Natural killer cell (primary cell): ENCODE results near the gene LRAT. TPM values are rescaled to one million over a fixed set of nuclear protein-coding genes. Genes with fewer than 3 reads are reported as not detected.

Experiments used
- ATAC-seq, 3 donors: fragments of 150-1000 bp in 2 of 3; fragments of 200-7000 bp in 1 of 3; cut with Tn5 transposase; 1 replicate in 1 of 3; 2 replicates in 2 of 3; pipeline ENCODE4 v1.10.0; 2021; ENCODE audit warnings: mild to moderate bottlenecking in 2 of 3, moderate library complexity in 2 of 3
- DNase-seq, 2 donors: peaks; one replicate each; pipeline versions ENCODE4 v3.0.0 to v3.0.0-alpha.2; 2013 to 2021; ENCODE audit warnings: mixed read lengths in 1 of 2
- H3K27ac ChIP-seq: one replicate; pipeline ENCODE4 v1.5.1; 2013; ENCODE audit warnings: mild to moderate bottlenecking, low read length
- H3K27me3 ChIP-seq: one replicate; pipeline ENCODE4 v1.6.1; 2013; ENCODE audit warnings: low read length; ENCODE audit not compliant: control insufficient read depth, insufficient read depth
- H3K36me3 ChIP-seq: one replicate; pipeline ENCODE4 v1.6.1; 2013; ENCODE audit warnings: low read length; ENCODE audit not compliant: control insufficient read depth, insufficient read depth
- H3K4me1 ChIP-seq: one replicate; pipeline ENCODE4 v1.6.1; 2013; ENCODE audit warnings: low read length; ENCODE audit not compliant: control insufficient read depth, insufficient read depth
- H3K4me3 ChIP-seq: one replicate; pipeline ENCODE4 v1.5.1; 2013; ENCODE audit warnings: low read length
- H3K9me3 ChIP-seq: one replicate; pipeline ENCODE4 v1.6.1; 2013; ENCODE audit warnings: low read length; ENCODE audit not compliant: control insufficient read depth, insufficient read depth
- H3K27ac Mint-ChIP-seq, 2 donors: one replicate each; pipeline ENCODE4 v1.8.0; 2022; ENCODE audit warnings: mild to moderate bottlenecking in 2 of 2, mixed read lengths in 2 of 2, moderate library complexity in 1 of 2
- H3K27me3 Mint-ChIP-seq, 2 donors: one replicate each; pipeline ENCODE4 v1.8.0; 2022; ENCODE audit warnings: low read depth in 2 of 2, mixed read lengths in 2 of 2
- H3K36me3 Mint-ChIP-seq: one replicate; pipeline ENCODE4 v1.8.0; 2022; ENCODE audit warnings: mixed read lengths
- H3K4me1 Mint-ChIP-seq, 2 donors: one replicate each; pipeline ENCODE4 v1.8.0; 2022; ENCODE audit warnings: mixed read lengths in 2 of 2
- H3K4me3 Mint-ChIP-seq: one replicate; pipeline ENCODE4 v1.8.0; 2022; ENCODE audit warnings: mild to moderate bottlenecking, moderate library complexity, mixed read lengths
- H3K9me3 Mint-ChIP-seq, 2 donors: one replicate each; pipeline ENCODE4 v1.8.0; 2022; ENCODE audit warnings: mixed read lengths in 2 of 2
- CTCF ChIP-seq: fragments of 200-600 bp; IDR thresholded peaks from one replicate; pipeline ENCODE4 v1.8.0; 2022; ENCODE audit warnings: antibody characterized with exemption
- WGBS: methylation state at CpG from one replicate; pipeline ENCODE4 v1.1.7; 2013; ENCODE audit warnings: missing lambda C conversion rate; ENCODE audit not compliant: insufficient coverage; 5-methylcytosine and 5-hydroxymethylcytosine counted together
- intact Hi-C: fragments of 100-400 bp; cut with micrococcal nuclease; formaldehyde crosslinking; loops from one replicate; pipeline ENCODE4 v1.14.2; 2022
- total RNA-seq, 4 donors: library from RNA; stranded (reverse); fragments of 120-200 nt in 1 of 4; gene quantifications; one replicate each; pipeline versions ENCODE4 v1.2.3 to v1.2.4, GENCODE V29; 2013 to 2022

The LRAT gene
- total RNA-seq: not detected
- total RNA-seq (2013): not detected

GRCh38 chr4:154743683-154744340 lies at the start of gene LRAT:
LRAT (plus strand) TSS chr4:154744000; CDS start chr4:154744327, 327 bp downstream.
- Mint-ChIP-seq H3K36me3 (no peaks in the 10 kb centered on the region), H3K27me3 (peaks cover 36 to 61% of the 10 kb centered on the region in 2 donors), H3K4me1 (peaks cover 5 to 12% of the 10 kb centered on the region in 2 donors), H3K27ac (no peak within 1 kb of the TSS), H3K9me3 (no peaks in the 10 kb centered on the region), H3K4me3 (peak within 1 kb of the TSS; percentile 82)
- Histone ChIP-seq H3K4me1 (peaks cover 22% of the 10 kb centered on the region), H3K36me3 (no peaks in the 10 kb centered on the region), H3K27me3 (peaks cover 26% of the 10 kb centered on the region), H3K27ac (no peak within 1 kb of the TSS), H3K4me3 (peak within 1 kb of the TSS; percentile 7), H3K9me3 (no peaks in the 10 kb centered on the region)
- DNase-seq (peak in 1 of 2 donors; percentile 36), ATAC-seq (peak; percentile 36 to 65 (median 50))
- 3% methylated on average over 55 of the region's 55 CpGs for WGBS
- no peak for TF ChIP-seq CTCF
- intact Hi-C loops: no loop called here

GRCh38 chr4:154707877-154708276 lies 35.9 kb upstream of the LRAT start:
- no peak for TF ChIP-seq CTCF
- intact Hi-C loops: no loop called here
- H3K4me1 Mint-ChIP-seq: no peaks in the 10 kb centered on the region
- DNase-seq (no peak), ATAC-seq (no peak)
- H3K27ac ChIP-seq: no peak overlapping the region
- H3K4me3 Mint-ChIP-seq: no peak overlapping the region
- no peaks in the 10 kb centered on the region for H3K9me3 ChIP-seq
- H3K27me3 Mint-ChIP-seq: no peaks in the 10 kb centered on the region
- 82% methylated on average over 3 of the region's 3 CpGs for WGBS
- H3K4me3 ChIP-seq: no peak overlapping the region
- H3K36me3 ChIP-seq: no peaks in the 10 kb centered on the region
- no peaks in the 10 kb centered on the region for H3K27me3 ChIP-seq
- peaks cover 9% of the 10 kb centered on the region for H3K36me3 Mint-ChIP-seq
- H3K27ac Mint-ChIP-seq: no peak overlapping the region
- H3K9me3 Mint-ChIP-seq: peaks cover 0 to 4% of the 10 kb centered on the region in 2 donors
- no peaks in the 10 kb centered on the region for H3K4me1 ChIP-seq

- Mint-ChIP-seq H3K36me3 (no peaks in the 10 kb centered on the region), H3K4me1 (no peaks in the 10 kb centered on the region), H3K27ac (no peak overlapping the region), H3K27me3 (no peaks in the 10 kb centered on the region), H3K4me3 (no peak overlapping the region), H3K9me3 (no peaks in the 10 kb centered on the region)
- DNase-seq: no peak
- H3K36me3 ChIP-seq: no peaks in the 10 kb centered on the region
- H3K27me3 ChIP-seq: no peaks in the 10 kb centered on the region
- no peaks in the 10 kb centered on the region for H3K4me1 ChIP-seq
- H3K27ac ChIP-seq: no peak overlapping the region
- intact Hi-C loops: no loop called here
- H3K4me3 ChIP-seq: no peak overlapping the region
- ATAC-seq: no peak
- WGBS: 76% methylated on average over 4 of the region's 4 CpGs
- no peak for TF ChIP-seq CTCF
- H3K9me3 ChIP-seq: no peaks in the 10 kb centered on the region
These were observed 34.2 kb upstream of the LRAT start for GRCh38 chr4:154709550-154709949.

GRCh38 chr4:154711522-154711921 lies 32.3 kb upstream of the LRAT start:
- H3K4me1 Mint-ChIP-seq: no peaks in the 10 kb centered on the region
- H3K9me3 Mint-ChIP-seq: no peaks in the 10 kb centered on the region
- no peak overlapping the region for H3K27ac Mint-ChIP-seq
- DNase-seq (no peak), ATAC-seq (no peak)
- no peaks in the 10 kb centered on the region for H3K36me3 Mint-ChIP-seq
- no peaks in the 10 kb centered on the region for H3K27me3 Mint-ChIP-seq
- H3K36me3 ChIP-seq: no peaks in the 10 kb centered on the region
- intact Hi-C loops: no loop called here
- no peak for TF ChIP-seq CTCF
- H3K27ac ChIP-seq: no peak overlapping the region
- H3K9me3 ChIP-seq: no peaks in the 10 kb centered on the region
- no peak overlapping the region for H3K4me3 Mint-ChIP-seq
- no peaks in the 10 kb centered on the region for H3K4me1 ChIP-seq
- no peak overlapping the region for H3K4me3 ChIP-seq
- H3K27me3 ChIP-seq: no peaks in the 10 kb centered on the region
